Measurements from ENCODE around the gene ZBTB7B.

The ZBTB7B gene

GRCh38 chr1:155014709-155015508 lies 12.3 kb downstream of the ZBTB7B start:
- TF ChIP-seq CTCF (IDR thresholded peaks at IDR 0.05; ENCODE audit: control insufficient read depth, extremely low read depth, insufficient read depth): no peak
- no peak for DNase-seq (ENCODE audit: low read depth)

GRCh38 chr1:155015527-155016230 lies 13.1 kb downstream of the ZBTB7B start:
- TF ChIP-seq CTCF (IDR thresholded peaks at IDR 0.05; ENCODE audit: control insufficient read depth, extremely low read depth, insufficient read depth): no peak
- no peak overlapping the region for H3K4me3 ChIP-seq (ENCODE audit: low read depth, low read length)
- DNase-seq (ENCODE audit: low read depth): no peak

More at GRCh38 chr1:155014709-155015508, 12.3 kb downstream of the ZBTB7B start:
- no peak overlapping the region for H3K4me3 ChIP-seq (ENCODE audit: low read depth, low read length)

GRCh38 chr1:155016231-155016831 lies 13.7 kb downstream of the ZBTB7B start:
- no peak overlapping the region for H3K4me3 ChIP-seq (ENCODE audit: low read depth, low read length)
- DNase-seq (ENCODE audit: low read depth): no peak
- no peak for TF ChIP-seq CTCF (IDR thresholded peaks at IDR 0.05; ENCODE audit: control insufficient read depth, extremely low read depth, insufficient read depth)

GRCh38 chr1:155017041-155017945 lies 14.7 kb downstream of the ZBTB7B start:
- H3K4me3 ChIP-seq (ENCODE audit: low read depth, low read length): no peak overlapping the region
- peak; percentile 16; the same call in 1 of the 2 replicates for TF ChIP-seq CTCF (IDR thresholded peaks at IDR 0.05; ENCODE audit: control insufficient read depth, extremely low read depth, insufficient read depth)
- no peak for DNase-seq (ENCODE audit: low read depth)

GRCh38 chr1:155017946-155018316 lies 15.3 kb downstream of the ZBTB7B start:
- TF ChIP-seq CTCF (IDR thresholded peaks at IDR 0.05; ENCODE audit: control insufficient read depth, extremely low read depth, insufficient read depth): no peak
- no peak overlapping the region for H3K4me3 ChIP-seq (ENCODE audit: low read depth, low read length)
- no peak for DNase-seq (ENCODE audit: low read depth)

- no peak for DNase-seq (ENCODE audit: low read depth)
- no peak overlapping the region for H3K4me3 ChIP-seq (ENCODE audit: low read depth, low read length)
- TF ChIP-seq CTCF (IDR thresholded peaks at IDR 0.05; ENCODE audit: control insufficient read depth, extremely low read depth, insufficient read depth): no peak
Observed at GRCh38 chr1:155018617-155019348, 16.2 kb downstream of the ZBTB7B start.

Data from LNCaP clone FGC (cell line).